H9 (cell line): ENCODE data around the gene SLC25A48. TPM values are rescaled to one million over a fixed set of nuclear protein-coding genes. Genes with fewer than 3 reads are reported as not detected.

Source experiments
- DNase-seq: peaks from one replicate; pipeline ENCODE4 v3.0.0-alpha.2; 2017
- H2AFZ ChIP-seq: one replicate; pipeline ENCODE4 v1.6.1; 2013; ENCODE audit warnings: mild to moderate bottlenecking, low read length, control low read depth, moderate library complexity
- H2AK5ac ChIP-seq: 2 replicates; pipeline ENCODE4 v1.6.1; 2013; ENCODE audit warnings: low read length, control low read depth, mixed read lengths; ENCODE audit not compliant: insufficient read length
- H2BK120ac ChIP-seq: one replicate; pipeline ENCODE4 v1.6.1; 2013; ENCODE audit warnings: low read depth, mild to moderate bottlenecking, low read length, control low read depth, inconsistent platforms; ENCODE audit not compliant: poor library complexity, severe bottlenecking
- H2BK12ac ChIP-seq: 2 replicates; pipeline ENCODE4 v1.6.1; 2013; ENCODE audit warnings: low read length, control low read depth, mixed read lengths, low read depth; ENCODE audit not compliant: insufficient read length
- H2BK15ac ChIP-seq: 2 replicates; pipeline ENCODE4 v1.6.1; 2013; ENCODE audit warnings: low read depth, low read length, control low read depth
- H2BK20ac ChIP-seq: one replicate; pipeline ENCODE4 v1.6.1; 2013; ENCODE audit warnings: low read depth, mild to moderate bottlenecking, low read length, control low read depth, inconsistent platforms; ENCODE audit not compliant: poor library complexity, severe bottlenecking
- H2BK5ac ChIP-seq: 2 replicates; pipeline ENCODE4 v1.6.1; 2013; ENCODE audit warnings: low read length, control low read depth, mixed read lengths; ENCODE audit not compliant: insufficient read length
- H3K14ac ChIP-seq: 2 replicates; pipeline ENCODE4 v1.6.1; 2013; ENCODE audit warnings: low read length, control low read depth; ENCODE audit not compliant: insufficient read depth
- H3K18ac ChIP-seq: 2 replicates; pipeline ENCODE4 v1.6.1; 2013; ENCODE audit warnings: low read depth, mild to moderate bottlenecking, mixed read lengths, low read length, control low read depth; ENCODE audit not compliant: insufficient read length
- H3K23ac ChIP-seq: 2 replicates; pipeline ENCODE4 v1.6.1; 2013; ENCODE audit warnings: low read length, control low read depth, mixed read lengths, low read depth; ENCODE audit not compliant: insufficient read length
- H3K23me2 ChIP-seq: 2 replicates; pipeline ENCODE4 v1.6.1; 2013; ENCODE audit warnings: low read depth, mild to moderate bottlenecking, mixed read lengths, low read length, control low read depth; ENCODE audit not compliant: insufficient read length, poor library complexity, severe bottlenecking
- H3K27ac ChIP-seq: 2 replicates; pipeline ENCODE4 v1.5.1; 2013; ENCODE audit warnings: low read length, control low read depth, mixed read lengths, low read depth; ENCODE audit not compliant: insufficient read length
- H3K27me3 ChIP-seq: 2 replicates; pipeline ENCODE4 v1.6.1; 2013; ENCODE audit warnings: low read length, control low read depth, inconsistent platforms; ENCODE audit not compliant: insufficient read depth
- H3K4ac ChIP-seq: 2 replicates; pipeline ENCODE4 v1.6.1; 2013; ENCODE audit warnings: low read depth, mild to moderate bottlenecking, control low read depth, inconsistent platforms, low read length, moderate library complexity
- H3K4me1 ChIP-seq: 2 replicates; pipeline ENCODE4 v1.6.1; 2013; ENCODE audit warnings: low read length, control low read depth, inconsistent platforms; ENCODE audit not compliant: insufficient read depth
- H3K4me2 ChIP-seq: 2 replicates; pipeline ENCODE4 v1.6.1; 2013; ENCODE audit warnings: low read length, control low read depth, mixed read lengths; ENCODE audit not compliant: insufficient read length, insufficient read depth
- H3K56ac ChIP-seq: 2 replicates; pipeline ENCODE4 v1.6.1; 2013; ENCODE audit warnings: low read depth, mild to moderate bottlenecking, mixed read lengths, low read length, control low read depth; ENCODE audit not compliant: insufficient read length
- H3K79me1 ChIP-seq: 2 replicates; pipeline ENCODE4 v1.6.1; 2013; ENCODE audit warnings: low read depth, mild to moderate bottlenecking, moderate library complexity, low read length, control low read depth, inconsistent platforms; ENCODE audit not compliant: insufficient read depth, poor library complexity, severe bottlenecking
- H3K79me2 ChIP-seq: 2 replicates; pipeline ENCODE4 v1.6.1; 2013; ENCODE audit warnings: low read length, control low read depth, inconsistent platforms; ENCODE audit not compliant: insufficient read depth
- H3K9ac ChIP-seq: 2 replicates; pipeline ENCODE4 v1.6.1; 2013; ENCODE audit warnings: low read length, control low read depth, mixed read lengths; ENCODE audit not compliant: insufficient read length; ENCODE audit errors: extremely low read depth
- H3K9me3 ChIP-seq: one replicate; pipeline ENCODE4 v1.6.1; 2013; ENCODE audit warnings: low read depth, low read length, inconsistent platforms; ENCODE audit not compliant: control insufficient read depth
- H3T11ph ChIP-seq: one replicate; pipeline ENCODE4 v1.6.1; 2013; ENCODE audit warnings: mild to moderate bottlenecking, low read length, control low read depth, inconsistent platforms
- H4K20me1 ChIP-seq: one replicate; pipeline ENCODE4 v1.6.1; 2013; ENCODE audit not compliant: control insufficient read depth, insufficient read length, insufficient read depth
- H4K5ac ChIP-seq: 2 replicates; pipeline ENCODE4 v1.6.1; 2013; ENCODE audit warnings: low read depth, mild to moderate bottlenecking, mixed read lengths, low read length, control low read depth; ENCODE audit not compliant: insufficient read length
- H4K8ac ChIP-seq: replicated peaks from 2 replicates; pipeline ENCODE4 v1.6.1; 2013; ENCODE audit warnings: low read length, control low read depth, mixed read lengths, low read depth; ENCODE audit not compliant: insufficient read length
- H4K91ac ChIP-seq: 2 replicates; pipeline ENCODE4 v1.6.1; 2013; ENCODE audit warnings: low read depth, mild to moderate bottlenecking, moderate library complexity, mixed read lengths, low read length, control low read depth; ENCODE audit not compliant: insufficient read length
- H3K27ac Mint-ChIP-seq, 3 experiments: 2 replicates in 2 of 3; 3 replicates in 1 of 3; pipeline ENCODE4 v1.8.0; 2020 to 2021; ENCODE audit warnings: mixed read lengths in 3 of 3, mild to moderate bottlenecking in 1 of 3, moderate library complexity in 1 of 3
- H3K27me3 Mint-ChIP-seq: 2 replicates; pipeline ENCODE4 v1.8.0; 2021; ENCODE audit warnings: low read depth, mild to moderate bottlenecking, moderate library complexity, mixed read lengths
- H3K36me3 Mint-ChIP-seq, 3 experiments: 2 replicates in 2 of 3; 3 replicates in 1 of 3; pipeline ENCODE4 v1.8.0; 2020 to 2021; ENCODE audit warnings: low read depth in 3 of 3, mixed read lengths in 3 of 3; ENCODE audit not compliant: insufficient read depth in 1 of 3
- H3K4me1 Mint-ChIP-seq, 2 experiments: 2 replicates each; pipeline ENCODE4 v1.8.0; 2020; ENCODE audit warnings: mixed read lengths in 2 of 2
- H3K4me3 Mint-ChIP-seq, 2 experiments: 2 replicates in 1 of 2; 3 replicates in 1 of 2; pipeline ENCODE4 v1.8.0; 2020 to 2021; ENCODE audit warnings: mild to moderate bottlenecking in 2 of 2, mixed read lengths in 2 of 2, moderate library complexity in 1 of 2
- H3K9me3 Mint-ChIP-seq, 2 experiments: 2 replicates in 1 of 2; 3 replicates in 1 of 2; pipeline ENCODE4 v1.8.0; 2020; ENCODE audit warnings: mild to moderate bottlenecking in 2 of 2, mixed read lengths in 2 of 2, moderate library complexity in 1 of 2
- CTCF ChIP-seq: fragments of 200-600 bp; sonication (generic); conservative IDR thresholded peaks from 3 replicates; pipeline ENCODE4 v1.8.0; 2021; ENCODE audit warnings: antibody characterized with exemption, mild to moderate bottlenecking
- WGBS: extraction: QIAGEN DNeasy Blood & Tissue Kit; methylation state at CpG from one replicate; pipeline ENCODE4 v1.1.7; 2013; ENCODE audit warnings: missing lambda C conversion rate, low lambda C conversion rate, mixed read lengths; ENCODE audit not compliant: insufficient read length; ENCODE audit errors: extremely low coverage; 5-methylcytosine and 5-hydroxymethylcytosine counted together
- total RNA-seq: library from RNA; stranded (reverse); gene quantifications from 2 replicates; pipeline ENCODE4 v1.2.1, GENCODE V29; 2021

The SLC25A48 gene
- total RNA-seq, 1 experiment from 2014 or later = 0.66 TPM

GRCh38 chr5:135878156-135878620, 43.7 kb downstream of the SLC25A48 start:
- Histone ChIP-seq H4K91ac (no peak overlapping the region), H2BK20ac (no peak overlapping the region), H3K18ac (no peak overlapping the region), H3K4me1 (no peaks in the 10 kb centered on the region; the same call in 1 of the 2 replicates), H3K4me2 (no peak overlapping the region), H2BK12ac (no peak overlapping the region), H3K23ac (no peak overlapping the region), H3K23me2 (no peaks in the 10 kb centered on the region), H2BK5ac (no peak overlapping the region), H3K9me3 (no peaks in the 10 kb centered on the region), H2BK15ac (no peak overlapping the region), H3K9ac (no peak overlapping the region), H3K27me3 (no peaks in the 10 kb centered on the region), H3K4ac (no peak overlapping the region), H3K27ac (no peak overlapping the region), H2BK120ac (no peak overlapping the region), H3T11ph (no peak overlapping the region), H2AK5ac (no peak overlapping the region), H2AFZ (no peak overlapping the region), H3K79me2 (no peaks in the 10 kb centered on the region), H4K5ac (no peak overlapping the region), H3K56ac (no peak overlapping the region), H3K14ac (no peak overlapping the region), H4K20me1 (no peaks in the 10 kb centered on the region), H4K8ac (no peak overlapping the region), H3K79me1 (no peaks in the 10 kb centered on the region)
- Mint-ChIP-seq H3K36me3 (no peaks in the 10 kb centered on the region), H3K4me3 (no peak overlapping the region), H3K4me1 (peaks cover 15 to 21% of the 10 kb centered on the region in 2 experiments), H3K27me3 (peaks cover 11% of the 10 kb centered on the region), H3K9me3 (no peaks in the 10 kb centered on the region), H3K27ac (no peak overlapping the region)
- WGBS = no CpG with 5 or more reads among the region's 4 CpGs
- DNase-seq = no peak
- no peak for TF ChIP-seq CTCF
